K562 (cell line): ENCODE measurements around the gene PRSS48.

ENCODE experiments used
- BRCA1 ChIP-seq, 2 experiments: fragments of 450-650 bp in 1 of 2; sonication (generic) in 1 of 2; formaldehyde crosslinking in 1 of 2; IDR thresholded peaks; 2 replicates each; pipeline versions ENCODE4 v1.5.0 to v1.6.1; 2017 to 2020; ENCODE audit warnings: mild to moderate bottlenecking in 1 of 2, missing genetic modification reagents in 1 of 2
- CEBPZ ChIP-seq: fragments of 150-350 bp; IDR thresholded peaks from 2 replicates; pipeline ENCODE4 v1.6.1; 2014; ENCODE audit warnings: low read depth, mild to moderate bottlenecking, low read length, borderline replicate concordance
- CHD4 ChIP-seq: fragments of 200-600 bp; sonication (generic); IDR thresholded peaks from 3 replicates; pipeline ENCODE4 v1.6.1; 2012; ENCODE audit warnings: low read depth, mild to moderate bottlenecking, mixed read lengths, low read length, inconsistent platforms; ENCODE audit not compliant: insufficient read depth, insufficient replicate concordance, poor library complexity, severe bottlenecking
- E2F1 ChIP-seq: sonication (generic); formaldehyde crosslinking; IDR thresholded peaks from 2 replicates; pipeline ENCODE4 v1.8.1; 2023; ENCODE audit warnings: mild to moderate bottlenecking, missing genetic modification reagents, moderate library complexity
- HDAC2 ChIP-seq: fragments of 450-650 bp; IDR thresholded peaks from 2 replicates; pipeline ENCODE4 v1.6.1; 2016; ENCODE audit warnings: mild to moderate bottlenecking
- JUNB ChIP-seq: fragments of 450-650 bp; formaldehyde crosslinking; conservative IDR thresholded peaks from 2 replicates; pipeline ENCODE4 v1.4.0; 2020; ENCODE audit warnings: mild to moderate bottlenecking
- NCOA6 ChIP-seq: fragments of 450-650 bp; IDR thresholded peaks from 2 replicates; pipeline ENCODE4 v1.6.1; 2017; ENCODE audit warnings: mild to moderate bottlenecking
- POLR2A ChIP-seq: fragments of 450-650 bp; conservative IDR thresholded peaks from 2 replicates; pipeline ENCODE4 v1.6.1; 2016
- RAD21 ChIP-seq, 2 experiments: fragments of 250-450 bp in 1 of 2; fragments of 450-650 bp in 1 of 2; sonication (Bioruptor Pico) in 1 of 2; formaldehyde crosslinking in 1 of 2; IDR thresholded peaks in 1 of 2; conservative IDR thresholded peaks in 1 of 2; 2 replicates each; pipeline versions ENCODE4 v1.4.0 to v1.8.0; 2020 to 2022; ENCODE audit warnings: mild to moderate bottlenecking in 2 of 2, moderate library complexity in 1 of 2
- SMARCA5 ChIP-seq: fragments of 450-650 bp; IDR thresholded peaks from 2 replicates; pipeline ENCODE4 v1.6.1; 2016
- ZNF217 ChIP-seq: sonication (generic); formaldehyde crosslinking; IDR thresholded peaks from 2 replicates; pipeline ENCODE4 v1.8.0; 2022; ENCODE audit warnings: mild to moderate bottlenecking, missing genetic modification reagents
- ZSCAN29 ChIP-seq: fragments of 450-650 bp; IDR thresholded peaks from 2 replicates; pipeline ENCODE4 v1.6.1; 2017

- no peak for TF ChIP-seq ZNF217 (CRISPR knock-in tag)
- no peak for TF ChIP-seq E2F1 (CRISPR knock-in tag)
- TF ChIP-seq ZSCAN29 = no peak
- no peak for TF ChIP-seq CHD4
- no peak for TF ChIP-seq POLR2A
- TF ChIP-seq SMARCA5 = no peak
- TF ChIP-seq BRCA1 (IDR thresholded peaks at IDR 0.05) = no peak
- TF ChIP-seq BRCA1 (CRISPR knock-in tag; IDR thresholded peaks at IDR 0.05) = no peak
- no peak for TF ChIP-seq CEBPZ
- no peak for TF ChIP-seq RAD21 (CRISPR knock-in tag; conservative IDR thresholded peaks at IDR 0.05 in 1 of 2, IDR thresholded peaks at IDR 0.05 in 1 of 2)
- TF ChIP-seq NCOA6 = no peak
- TF ChIP-seq JUNB (CRISPR knock-in tag) = no peak
- TF ChIP-seq HDAC2 = no peak
Observed at GRCh38 chr4:151310124-151310728, 33.3 kb downstream of the PRSS48 start.
